ENCODE measurements around the gene MCTP1.

The MCTP1 gene

DNA sequence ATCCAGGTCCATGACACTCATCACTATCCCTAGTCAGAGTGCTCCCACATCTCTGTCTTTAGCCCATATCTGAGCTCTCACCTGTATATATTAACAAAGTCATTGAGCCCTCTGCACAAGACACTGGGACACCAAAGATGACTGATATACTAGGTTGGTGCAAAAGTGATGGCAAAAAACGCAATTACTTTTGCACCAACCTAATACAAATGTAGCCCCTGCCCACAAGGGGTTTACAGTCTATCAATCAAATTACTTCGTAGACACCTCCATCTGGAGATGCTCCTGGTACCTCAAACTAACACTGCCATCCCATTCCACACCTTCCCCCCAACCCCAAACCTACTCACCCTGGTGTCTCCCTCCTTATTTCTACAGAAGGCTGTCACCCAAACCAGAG lies 194.1 kb downstream of the MCTP1 start:
- TF ChIP-seq CREB1 (IDR thresholded peaks at IDR 0.05; ENCODE audit: low read depth) (no peak), TAF1 (IDR thresholded peaks at IDR 0.05; ENCODE audit: low read depth) (no peak), ZBTB7A (IDR thresholded peaks at IDR 0.05; ENCODE audit: low read depth) (no peak)

DNA sequence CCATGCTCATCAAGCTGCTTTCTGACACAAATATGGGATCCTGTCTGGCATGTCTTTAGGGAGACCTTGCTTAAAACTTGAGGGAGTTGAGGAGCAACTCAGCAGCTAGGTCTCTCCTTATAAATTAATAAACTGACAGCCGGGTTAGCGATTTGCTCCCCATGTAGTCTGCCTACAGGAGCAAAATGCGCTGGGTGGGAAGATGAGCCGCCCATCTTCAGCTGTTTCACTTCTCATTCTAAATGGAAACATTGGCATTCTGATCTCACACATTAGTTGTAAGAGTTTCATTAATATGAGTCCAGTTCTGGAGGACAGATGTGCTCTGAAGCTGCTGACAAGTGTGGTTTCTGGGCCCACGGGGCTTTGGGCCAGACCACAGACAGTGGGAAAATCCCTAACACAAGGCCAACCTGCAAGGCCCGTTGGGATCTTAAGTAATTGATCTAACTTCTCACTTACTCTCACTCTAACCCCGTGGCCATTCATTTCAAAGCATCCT lies 197.0 kb downstream of the MCTP1 start:
- no peak for TF ChIP-seq EGR1 (IDR thresholded peaks at IDR 0.05)
- no peak for TF ChIP-seq TEAD4 (IDR thresholded peaks at IDR 0.05)
- no peak for TF ChIP-seq CEBPB (IDR thresholded peaks at IDR 0.05)
- no peak for TF ChIP-seq CREB1 (IDR thresholded peaks at IDR 0.05; ENCODE audit: low read depth)
- no peak for TF ChIP-seq FOXM1 (IDR thresholded peaks at IDR 0.05; ENCODE audit: borderline replicate concordance, low read depth)
- no peak for TF ChIP-seq TCF12 (IDR thresholded peaks at IDR 0.05; ENCODE audit: low read depth)
- TF ChIP-seq TAF1 (IDR thresholded peaks at IDR 0.05; ENCODE audit: low read depth): no peak
- TF ChIP-seq RAD21 (IDR thresholded peaks at IDR 0.05; ENCODE audit: low read depth): no peak

DNA sequence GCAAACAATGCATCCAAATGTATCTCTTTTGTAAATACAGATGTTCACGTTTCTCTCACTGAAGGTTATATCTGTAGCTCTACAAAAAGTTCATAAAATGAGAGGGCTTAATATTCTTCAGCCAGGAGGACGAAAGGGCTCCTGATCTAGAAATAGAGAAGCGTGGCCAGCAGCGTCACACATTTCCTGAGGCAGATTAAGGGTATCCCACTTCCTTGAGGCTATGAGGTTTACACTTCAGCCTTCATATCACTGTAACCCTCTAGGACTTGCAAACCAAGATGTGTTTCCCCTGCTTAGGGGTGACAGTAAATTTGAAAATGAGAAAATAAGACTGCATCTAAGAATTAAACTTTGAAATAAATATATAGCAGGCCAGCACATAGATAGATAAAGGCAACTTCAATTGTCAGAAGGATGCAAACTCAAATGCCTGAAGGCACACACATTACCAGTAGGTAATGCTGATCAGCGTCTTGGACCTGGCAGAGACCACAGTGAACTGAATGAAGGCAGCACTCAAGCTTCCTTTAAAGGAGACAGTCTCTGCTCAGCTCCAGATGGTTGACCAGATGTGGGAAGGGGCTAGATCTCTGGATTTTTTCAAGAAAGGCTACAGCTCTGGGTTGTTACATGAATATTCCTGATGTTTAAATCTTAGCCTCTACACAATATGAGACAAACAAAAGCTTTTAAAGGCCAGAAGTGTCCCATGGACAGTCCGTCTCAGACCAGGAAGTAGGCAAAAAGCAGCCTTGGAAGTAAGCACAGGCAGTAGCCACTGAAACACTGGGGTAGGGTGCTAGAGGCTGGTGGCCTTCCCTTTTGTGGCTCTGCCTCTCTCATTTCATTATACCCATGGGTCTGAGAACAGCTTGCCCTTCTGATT lies 197.7 kb downstream of the MCTP1 start:
- no peak for TF ChIP-seq FOXM1 (IDR thresholded peaks at IDR 0.05; ENCODE audit: borderline replicate concordance, low read depth)
- TF ChIP-seq CREB1 (IDR thresholded peaks at IDR 0.05; ENCODE audit: low read depth): no peak
- no peak for TF ChIP-seq TAF1 (IDR thresholded peaks at IDR 0.05; ENCODE audit: low read depth)
- TF ChIP-seq, protein P1, sequence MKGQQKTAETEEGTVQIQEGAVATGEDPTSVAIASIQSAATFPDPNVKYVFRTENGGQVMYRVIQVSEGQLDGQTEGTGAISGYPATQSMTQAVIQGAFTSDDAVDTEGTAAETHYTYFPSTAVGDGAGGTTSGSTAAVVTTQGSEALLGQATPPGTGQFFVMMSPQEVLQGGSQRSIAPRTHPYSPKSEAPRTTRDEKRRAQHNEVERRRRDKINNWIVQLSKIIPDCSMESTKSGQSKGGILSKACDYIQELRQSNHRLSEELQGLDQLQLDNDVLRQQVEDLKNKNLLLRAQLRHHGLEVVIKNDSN (IDR thresholded peaks at IDR 0.05): no peak
- TF ChIP-seq TCF12 (IDR thresholded peaks at IDR 0.05; ENCODE audit: low read depth): no peak
- TF ChIP-seq EGR1 (IDR thresholded peaks at IDR 0.05): no peak
- TF ChIP-seq YY1 (IDR thresholded peaks at IDR 0.05; ENCODE audit: low read depth): no peak
- no peak for TF ChIP-seq CEBPB (IDR thresholded peaks at IDR 0.05)
- no peak for TF ChIP-seq EP300 (IDR thresholded peaks at IDR 0.05; ENCODE audit: borderline replicate concordance)
- TF ChIP-seq RAD21 (IDR thresholded peaks at IDR 0.05; ENCODE audit: low read depth): no peak

DNA sequence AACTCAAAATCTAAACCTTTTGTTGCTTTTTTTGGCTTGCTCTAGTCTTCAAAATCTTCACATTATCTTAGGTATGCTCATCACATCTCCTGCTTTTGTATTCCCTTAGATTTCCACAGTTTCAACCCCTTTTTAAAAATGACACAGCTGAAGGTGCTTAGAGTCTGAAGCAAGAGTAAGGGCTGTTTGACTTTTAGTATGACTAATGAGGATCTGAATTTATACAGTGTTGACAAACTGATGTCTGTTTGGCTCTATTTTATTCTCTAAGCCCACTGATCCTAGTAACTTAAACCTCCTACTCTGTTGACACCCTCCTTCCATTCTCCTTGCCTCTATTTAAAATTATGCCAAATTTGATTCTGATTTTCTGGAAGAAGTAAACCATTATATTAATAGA lies 200.1 kb downstream of the MCTP1 start:
- TF ChIP-seq ZBTB7A (IDR thresholded peaks at IDR 0.05; ENCODE audit: low read depth): no peak

DNA sequence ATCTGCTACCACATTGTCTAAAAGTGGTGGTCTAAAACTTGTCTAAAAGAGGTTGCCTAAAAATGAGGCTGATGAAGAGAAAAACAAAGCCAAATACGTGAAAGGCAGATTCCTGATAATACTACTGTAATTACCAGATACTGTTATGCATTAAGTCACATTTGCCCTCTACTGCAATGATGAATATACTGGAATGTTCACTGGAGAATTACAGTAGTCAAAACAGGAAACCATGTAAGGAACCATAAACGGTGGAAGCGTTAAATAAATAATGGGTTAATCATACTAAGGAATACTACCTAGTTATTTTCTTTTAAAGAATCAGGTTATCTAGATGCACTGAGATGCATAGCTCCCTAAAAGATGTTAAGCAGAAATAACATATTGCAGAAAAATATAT lies 201.3 kb downstream of the MCTP1 start:
- TF ChIP-seq EGR1 (IDR thresholded peaks at IDR 0.05): no peak

DNA sequence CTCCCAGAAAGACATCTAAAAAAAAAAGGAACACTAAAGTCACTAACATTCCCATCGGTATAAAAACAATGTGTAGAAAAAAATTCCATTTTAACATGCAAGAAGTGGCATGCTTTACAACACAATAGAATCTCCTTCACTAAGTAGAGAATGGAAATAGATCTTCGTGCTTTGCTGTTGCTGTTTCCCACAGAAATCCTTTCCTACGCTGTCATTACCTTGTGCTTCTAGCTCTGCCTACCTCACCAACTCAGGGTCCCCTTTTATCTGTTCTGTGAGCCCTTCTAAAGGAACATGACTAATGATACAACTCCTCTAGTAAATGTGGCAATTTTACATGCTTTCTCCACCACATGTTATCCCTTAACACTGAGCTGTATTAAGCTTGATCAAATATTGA lies 202.9 kb downstream of the MCTP1 start:
- TF ChIP-seq EGR1 (IDR thresholded peaks at IDR 0.05) (no peak), TEAD4 (IDR thresholded peaks at IDR 0.05) (no peak), CEBPB (IDR thresholded peaks at IDR 0.05) (no peak), TAF1 (IDR thresholded peaks at IDR 0.05; ENCODE audit: low read depth) (no peak), YY1 (IDR thresholded peaks at IDR 0.05; ENCODE audit: low read depth) (no peak), TCF12 (IDR thresholded peaks at IDR 0.05; ENCODE audit: low read depth) (no peak), RAD21 (IDR thresholded peaks at IDR 0.05; ENCODE audit: low read depth) (no peak), EP300 (IDR thresholded peaks at IDR 0.05; ENCODE audit: borderline replicate concordance) (no peak), FOXM1 (IDR thresholded peaks at IDR 0.05; ENCODE audit: borderline replicate concordance, low read depth) (no peak), ZBTB7A (IDR thresholded peaks at IDR 0.05; ENCODE audit: low read depth) (no peak), NFIC (IDR thresholded peaks at IDR 0.05) (no peak)
- TF ChIP-seq, protein P2, sequence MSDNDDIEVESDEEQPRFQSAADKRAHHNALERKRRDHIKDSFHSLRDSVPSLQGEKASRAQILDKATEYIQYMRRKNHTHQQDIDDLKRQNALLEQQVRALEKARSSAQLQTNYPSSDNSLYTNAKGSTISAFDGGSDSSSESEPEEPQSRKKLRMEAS (IDR thresholded peaks at IDR 0.05): no peak
- TF ChIP-seq, protein P1 (IDR thresholded peaks at IDR 0.05): no peak
- TF ChIP-seq, protein P3, sequence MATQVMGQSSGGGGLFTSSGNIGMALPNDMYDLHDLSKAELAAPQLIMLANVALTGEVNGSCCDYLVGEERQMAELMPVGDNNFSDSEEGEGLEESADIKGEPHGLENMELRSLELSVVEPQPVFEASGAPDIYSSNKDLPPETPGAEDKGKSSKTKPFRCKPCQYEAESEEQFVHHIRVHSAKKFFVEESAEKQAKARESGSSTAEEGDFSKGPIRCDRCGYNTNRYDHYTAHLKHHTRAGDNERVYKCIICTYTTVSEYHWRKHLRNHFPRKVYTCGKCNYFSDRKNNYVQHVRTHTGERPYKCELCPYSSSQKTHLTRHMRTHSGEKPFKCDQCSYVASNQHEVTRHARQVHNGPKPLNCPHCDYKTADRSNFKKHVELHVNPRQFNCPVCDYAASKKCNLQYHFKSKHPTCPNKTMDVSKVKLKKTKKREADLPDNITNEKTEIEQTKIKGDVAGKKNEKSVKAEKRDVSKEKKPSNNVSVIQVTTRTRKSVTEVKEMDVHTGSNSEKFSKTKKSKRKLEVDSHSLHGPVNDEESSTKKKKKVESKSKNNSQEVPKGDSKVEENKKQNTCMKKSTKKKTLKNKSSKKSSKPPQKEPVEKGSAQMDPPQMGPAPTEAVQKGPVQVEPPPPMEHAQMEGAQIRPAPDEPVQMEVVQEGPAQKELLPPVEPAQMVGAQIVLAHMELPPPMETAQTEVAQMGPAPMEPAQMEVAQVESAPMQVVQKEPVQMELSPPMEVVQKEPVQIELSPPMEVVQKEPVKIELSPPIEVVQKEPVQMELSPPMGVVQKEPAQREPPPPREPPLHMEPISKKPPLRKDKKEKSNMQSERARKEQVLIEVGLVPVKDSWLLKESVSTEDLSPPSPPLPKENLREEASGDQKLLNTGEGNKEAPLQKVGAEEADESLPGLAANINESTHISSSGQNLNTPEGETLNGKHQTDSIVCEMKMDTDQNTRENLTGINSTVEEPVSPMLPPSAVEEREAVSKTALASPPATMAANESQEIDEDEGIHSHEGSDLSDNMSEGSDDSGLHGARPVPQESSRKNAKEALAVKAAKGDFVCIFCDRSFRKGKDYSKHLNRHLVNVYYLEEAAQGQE (IDR thresholded peaks at IDR 0.05; ENCODE audit: low read depth): no peak

DNA sequence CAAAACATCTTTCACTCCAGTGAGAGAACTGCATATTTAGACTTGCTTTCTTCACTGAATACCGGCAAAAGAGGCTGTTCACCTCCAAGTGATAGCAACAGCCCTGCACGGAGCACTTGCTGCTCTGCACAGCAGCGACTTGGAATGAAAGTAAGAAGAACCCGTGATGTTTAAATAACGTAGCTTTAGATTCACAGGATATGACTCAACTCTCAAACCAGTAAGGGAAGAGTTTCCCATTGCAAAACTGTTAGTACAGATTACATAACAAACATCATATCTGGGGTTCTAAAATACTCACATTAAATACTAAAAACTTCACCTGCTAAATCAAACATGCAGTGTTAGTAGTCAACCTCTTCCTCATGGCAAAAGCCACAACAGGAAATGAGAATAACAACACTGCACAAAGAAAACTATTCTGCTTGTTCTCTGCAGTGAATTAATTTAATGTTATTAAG lies 203.4 kb downstream of the MCTP1 start:
- TF ChIP-seq, protein P2 (IDR thresholded peaks at IDR 0.05): no peak; the same call in 1 of the 2 replicates
- TF ChIP-seq, protein P1 (IDR thresholded peaks at IDR 0.05): no peak
- TF ChIP-seq RAD21 (IDR thresholded peaks at IDR 0.05; ENCODE audit: low read depth) (no peak), YY1 (IDR thresholded peaks at IDR 0.05; ENCODE audit: low read depth) (no peak), NFIC (IDR thresholded peaks at IDR 0.05) (no peak), ZBTB7A (IDR thresholded peaks at IDR 0.05; ENCODE audit: low read depth) (no peak), CREB1 (IDR thresholded peaks at IDR 0.05; ENCODE audit: low read depth) (no peak), CEBPB (IDR thresholded peaks at IDR 0.05) (no peak), TEAD4 (IDR thresholded peaks at IDR 0.05) (no peak), EP300 (IDR thresholded peaks at IDR 0.05; ENCODE audit: borderline replicate concordance) (no peak), TAF1 (IDR thresholded peaks at IDR 0.05; ENCODE audit: low read depth) (no peak)
- TF ChIP-seq, protein P3 (IDR thresholded peaks at IDR 0.05; ENCODE audit: low read depth): no peak
